Measurements from ENCODE around the gene CMTM5.

DNA sequence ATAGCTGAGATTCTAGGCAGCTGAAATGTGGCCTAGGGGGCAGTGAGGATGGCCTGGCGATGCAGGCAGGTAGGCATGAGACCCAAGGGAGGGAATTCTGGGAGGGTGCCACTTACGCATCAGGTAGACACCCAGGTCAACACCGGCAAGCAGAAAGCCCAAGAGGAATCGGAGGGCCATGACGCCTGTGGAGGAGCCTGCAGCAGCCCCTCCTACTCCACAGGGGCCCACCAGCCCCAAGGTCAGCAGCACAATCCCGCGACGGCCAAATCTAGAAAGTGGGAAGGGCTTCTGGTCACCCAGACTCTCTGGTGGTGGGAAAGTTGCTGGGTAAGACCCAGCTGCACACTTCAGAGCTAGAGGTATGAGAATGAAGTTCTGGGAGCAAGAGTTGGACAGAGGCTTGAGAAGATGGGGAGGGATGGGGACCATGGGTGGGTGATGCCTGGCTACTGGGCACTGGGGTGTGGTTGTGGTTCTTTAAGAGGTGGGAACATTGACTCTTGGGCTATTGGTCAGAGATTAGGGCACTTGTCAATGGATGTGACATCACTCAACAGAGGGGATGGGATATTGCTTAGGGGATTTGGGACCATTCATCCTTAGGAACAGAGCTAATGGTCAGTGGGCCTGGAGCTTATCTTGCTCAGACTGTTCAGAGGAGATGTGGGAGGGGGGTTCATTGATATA is 27.5 kb upstream of the CMTM5 start:
- TF ChIP-seq, protein P1, sequence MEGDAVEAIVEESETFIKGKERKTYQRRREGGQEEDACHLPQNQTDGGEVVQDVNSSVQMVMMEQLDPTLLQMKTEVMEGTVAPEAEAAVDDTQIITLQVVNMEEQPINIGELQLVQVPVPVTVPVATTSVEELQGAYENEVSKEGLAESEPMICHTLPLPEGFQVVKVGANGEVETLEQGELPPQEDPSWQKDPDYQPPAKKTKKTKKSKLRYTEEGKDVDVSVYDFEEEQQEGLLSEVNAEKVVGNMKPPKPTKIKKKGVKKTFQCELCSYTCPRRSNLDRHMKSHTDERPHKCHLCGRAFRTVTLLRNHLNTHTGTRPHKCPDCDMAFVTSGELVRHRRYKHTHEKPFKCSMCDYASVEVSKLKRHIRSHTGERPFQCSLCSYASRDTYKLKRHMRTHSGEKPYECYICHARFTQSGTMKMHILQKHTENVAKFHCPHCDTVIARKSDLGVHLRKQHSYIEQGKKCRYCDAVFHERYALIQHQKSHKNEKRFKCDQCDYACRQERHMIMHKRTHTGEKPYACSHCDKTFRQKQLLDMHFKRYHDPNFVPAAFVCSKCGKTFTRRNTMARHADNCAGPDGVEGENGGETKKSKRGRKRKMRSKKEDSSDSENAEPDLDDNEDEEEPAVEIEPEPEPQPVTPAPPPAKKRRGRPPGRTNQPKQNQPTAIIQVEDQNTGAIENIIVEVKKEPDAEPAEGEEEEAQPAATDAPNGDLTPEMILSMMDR (IDR thresholded peaks at IDR 0.05; ENCODE audit: low read depth, low read length, poor library complexity, severe bottlenecking) = no peak
- no peak for TF ChIP-seq EZH2phosphoT487 (IDR thresholded peaks at IDR 0.05; ENCODE audit: borderline replicate concordance, low read length)

Data from DOHH2 (cell line).